WTC11 (cell line): Measurements from ENCODE around the gene MYO7B. TPM values are rescaled to one million over a fixed set of nuclear protein-coding genes. Genes with fewer than 3 reads are reported as not detected.

Experiments
- ATAC-seq: fragments of 200-7000 bp; cut with Tn5 transposase; 2 replicates; pipeline ENCODE4 v1.10.0; 2021; ENCODE audit warnings: mild to moderate bottlenecking, moderate library complexity
- CTCF ChIA-PET: fragments of 300-600 bp; sonication (Branson Sonifier 250); formaldehyde crosslinking; loops from one replicate; lab custom pipeline; 2021; ENCODE audit warnings: antibody characterized with exemption; lab: Charles Lee
- POLR2A ChIA-PET: fragments of 350-600 bp; sonication (Branson Sonifier 250); formaldehyde crosslinking; loops from one replicate; lab custom pipeline; 2021; ENCODE audit warnings: antibody characterized with exemption; lab: Charles Lee
- DNase-seq: peaks from one replicate; pipeline ENCODE4 v3.0.0; 2021; ENCODE audit warnings: low spot score
- H3K27ac Mint-ChIP-seq: 2 replicates; pipeline ENCODE4 v1.8.0; 2021; ENCODE audit warnings: mixed read lengths
- H3K27me3 Mint-ChIP-seq: 2 replicates; pipeline ENCODE4 v1.8.0; 2021; ENCODE audit warnings: low read depth, mild to moderate bottlenecking, moderate library complexity, mixed read lengths
- H3K36me3 Mint-ChIP-seq: 2 replicates; pipeline ENCODE4 v1.8.0; 2021; ENCODE audit warnings: mixed read lengths
- H3K4me1 Mint-ChIP-seq: 2 replicates; pipeline ENCODE4 v1.8.0; 2022; ENCODE audit warnings: mixed read lengths
- H3K4me3 Mint-ChIP-seq: 2 replicates; pipeline ENCODE4 v1.8.0; 2021; ENCODE audit warnings: mild to moderate bottlenecking, moderate library complexity, mixed read lengths
- H3K9me3 Mint-ChIP-seq: 2 replicates; pipeline ENCODE4 v1.8.0; 2021; ENCODE audit warnings: mixed read lengths
- ARID4B ChIP-seq: sonication (generic); formaldehyde crosslinking; IDR thresholded peaks from 2 replicates; pipeline ENCODE4 v1.8.0; 2023; ENCODE audit warnings: missing genetic modification reagents, mild to moderate bottlenecking, borderline replicate concordance
- ATF2 ChIP-seq: sonication (generic); formaldehyde crosslinking; IDR thresholded peaks from 2 replicates; pipeline ENCODE4 v1.8.1; 2022; ENCODE audit warnings: low read depth, missing genetic modification reagents, borderline replicate concordance
- ATF3 ChIP-seq: sonication (generic); formaldehyde crosslinking; conservative IDR thresholded peaks from 2 replicates; pipeline ENCODE4 v1.8.1; 2022; ENCODE audit warnings: mild to moderate bottlenecking, missing genetic modification reagents
- ATF6 ChIP-seq: sonication (generic); formaldehyde crosslinking; IDR thresholded peaks from 2 replicates; pipeline ENCODE4 v1.8.1; 2023; ENCODE audit warnings: mild to moderate bottlenecking, missing genetic modification reagents
- CREB1 ChIP-seq: sonication (generic); formaldehyde crosslinking; IDR thresholded peaks from 2 replicates; pipeline ENCODE4 v1.8.0; 2023; ENCODE audit warnings: mild to moderate bottlenecking, missing genetic modification reagents
- E2F1 ChIP-seq: sonication (generic); formaldehyde crosslinking; IDR thresholded peaks from 2 replicates; pipeline ENCODE4 v1.8.0; 2022; ENCODE audit warnings: mild to moderate bottlenecking, missing genetic modification reagents
- FOXK1 ChIP-seq: sonication (generic); formaldehyde crosslinking; IDR thresholded peaks from 2 replicates; pipeline ENCODE4 v1.8.0; 2022; ENCODE audit warnings: mild to moderate bottlenecking, moderate library complexity, missing genetic modification reagents
- HMGA2 ChIP-seq: fragments of 250-450 bp; sonication (Bioruptor Pico); IDR thresholded peaks from 2 replicates; pipeline ENCODE4 v1.4.0; 2021; ENCODE audit warnings: mild to moderate bottlenecking, moderate library complexity
- MAX ChIP-seq: sonication (generic); formaldehyde crosslinking; IDR thresholded peaks from 2 replicates; pipeline ENCODE4 v1.8.0; 2022; ENCODE audit warnings: mild to moderate bottlenecking, missing genetic modification reagents
- MXD4 ChIP-seq: fragments of 250-450 bp; sonication (Bioruptor Pico); IDR thresholded peaks from 2 replicates; pipeline ENCODE4 v1.8.0; 2021; ENCODE audit warnings: mild to moderate bottlenecking, moderate library complexity, borderline replicate concordance
- MYBL2 ChIP-seq: sonication (generic); formaldehyde crosslinking; IDR thresholded peaks from 2 replicates; pipeline ENCODE4 v1.8.1; 2023; ENCODE audit warnings: mild to moderate bottlenecking, moderate library complexity, missing genetic modification reagents
- OVOL2 ChIP-seq: fragments of 250-450 bp; sonication (Bioruptor Pico); IDR thresholded peaks from 2 replicates; pipeline ENCODE4 v1.9.0; 2021; ENCODE audit warnings: mild to moderate bottlenecking, borderline replicate concordance
- PREB ChIP-seq: sonication (generic); formaldehyde crosslinking; IDR thresholded peaks from 2 replicates; pipeline ENCODE4 v1.8.1; 2022; ENCODE audit warnings: mild to moderate bottlenecking, missing genetic modification reagents, moderate library complexity, borderline replicate concordance
- TEAD1 ChIP-seq: sonication (generic); formaldehyde crosslinking; IDR thresholded peaks from 2 replicates; pipeline ENCODE4 v1.8.0; 2022; ENCODE audit warnings: mild to moderate bottlenecking, missing genetic modification reagents
- USF1 ChIP-seq: sonication (generic); formaldehyde crosslinking; IDR thresholded peaks from 2 replicates; pipeline ENCODE4 v1.8.0; 2022; ENCODE audit warnings: mild to moderate bottlenecking, missing genetic modification reagents
- ZBTB43 ChIP-seq: sonication (generic); formaldehyde crosslinking; IDR thresholded peaks from 2 replicates; pipeline ENCODE4 v1.8.1; 2023; ENCODE audit warnings: mild to moderate bottlenecking, missing genetic modification reagents
- ZMAT4 ChIP-seq: fragments of 250-450 bp; sonication (Bioruptor Pico); IDR thresholded peaks from 2 replicates; pipeline ENCODE4 v1.9.0; 2021; ENCODE audit warnings: mild to moderate bottlenecking
- ZNF219 ChIP-seq: sonication (generic); formaldehyde crosslinking; IDR thresholded peaks from 2 replicates; pipeline ENCODE4 v1.8.0; 2023; ENCODE audit warnings: missing genetic modification reagents, mild to moderate bottlenecking, borderline replicate concordance
- ZNF416 ChIP-seq: fragments of 250-450 bp; sonication (Bioruptor Pico); IDR thresholded peaks from 2 replicates; pipeline ENCODE4 v1.9.0; 2021; ENCODE audit warnings: mild to moderate bottlenecking, inconsistent platforms
- ZNF671 ChIP-seq: fragments of 250-450 bp; sonication (Bioruptor Pico); IDR thresholded peaks from 2 replicates; pipeline ENCODE4 v1.8.0; 2021; ENCODE audit warnings: mild to moderate bottlenecking
- total RNA-seq: library from RNA; stranded (reverse); gene quantifications from 3 replicates; pipeline ENCODE4 v1.2.3, GENCODE V29; 2021

Gene MYO7B
- total RNA-seq, 1 experiment from 2014 or later, result not detected

- ChIA-PET POLR2A (no interaction called here), CTCF (interaction anchor here (2.7 kb wide), 1 partner anchor 13 kb away, joined by 17 read pairs; no protein-coding TSS in a partner anchor)
- ATAC-seq (no peak), DNase-seq (no peak)
- no peak overlapping the region for H3K4me3 Mint-ChIP-seq
- H3K4me1 Mint-ChIP-seq, result no peaks in the 10 kb centered on the region
- H3K9me3 Mint-ChIP-seq, result peaks cover 7% of the 10 kb centered on the region
- TF ChIP-seq ZMAT4 (CRISPR knock-in tag) (no peak), ATF3 (CRISPR knock-in tag) (no peak), ATF2 (CRISPR knock-in tag) (no peak), ZNF416 (CRISPR knock-in tag) (no peak), TEAD1 (CRISPR knock-in tag) (no peak), ZBTB43 (no peak), ARID4B (CRISPR knock-in tag) (no peak)
- peaks cover 3% of the 10 kb centered on the region; the same call in 1 of the 2 replicates for H3K27me3 Mint-ChIP-seq
- no peak overlapping the region for H3K27ac Mint-ChIP-seq
- H3K36me3 Mint-ChIP-seq, result no peaks in the 10 kb centered on the region
These were observed 69.5 kb downstream of the MYO7B start for GRCh38 chr2:127604986-127605385.

GRCh38 chr2:127605691-127606263 is 70.3 kb downstream of the MYO7B start:
- Mint-ChIP-seq H3K27ac (no peak overlapping the region), H3K4me1 (no peaks in the 10 kb centered on the region), H3K9me3 (peaks cover 7% of the 10 kb centered on the region), H3K4me3 (no peak overlapping the region), H3K27me3 (peaks cover 3% of the 10 kb centered on the region; the same call in 1 of the 2 replicates), H3K36me3 (no peaks in the 10 kb centered on the region)
- POLR2A ChIA-PET, result no interaction called here
- ATAC-seq, result no peak
- DNase-seq, result no peak
- TF ChIP-seq ZNF671 (CRISPR knock-in tag) (no peak), MAX (no peak), USF1 (CRISPR knock-in tag) (no peak), TEAD1 (CRISPR knock-in tag) (no peak), MYBL2 (CRISPR knock-in tag) (no peak), OVOL2 (no peak), CREB1 (no peak), FOXK1 (CRISPR knock-in tag) (no peak), HMGA2 (no peak), PREB (no peak), ZNF416 (CRISPR knock-in tag) (no peak), MXD4 (CRISPR knock-in tag) (no peak), ZNF219 (CRISPR knock-in tag) (no peak), E2F1 (no peak), ATF6 (CRISPR knock-in tag) (no peak)
- CTCF ChIA-PET, result interaction anchor here (1.0 to 2.7 kb wide), 3 partner anchors 14 to 59 kb away, joined by 3 to 17 read pairs (median 5); no protein-coding TSS in a partner anchor
